ENCODE results near the gene NYNRIN.

DNA sequence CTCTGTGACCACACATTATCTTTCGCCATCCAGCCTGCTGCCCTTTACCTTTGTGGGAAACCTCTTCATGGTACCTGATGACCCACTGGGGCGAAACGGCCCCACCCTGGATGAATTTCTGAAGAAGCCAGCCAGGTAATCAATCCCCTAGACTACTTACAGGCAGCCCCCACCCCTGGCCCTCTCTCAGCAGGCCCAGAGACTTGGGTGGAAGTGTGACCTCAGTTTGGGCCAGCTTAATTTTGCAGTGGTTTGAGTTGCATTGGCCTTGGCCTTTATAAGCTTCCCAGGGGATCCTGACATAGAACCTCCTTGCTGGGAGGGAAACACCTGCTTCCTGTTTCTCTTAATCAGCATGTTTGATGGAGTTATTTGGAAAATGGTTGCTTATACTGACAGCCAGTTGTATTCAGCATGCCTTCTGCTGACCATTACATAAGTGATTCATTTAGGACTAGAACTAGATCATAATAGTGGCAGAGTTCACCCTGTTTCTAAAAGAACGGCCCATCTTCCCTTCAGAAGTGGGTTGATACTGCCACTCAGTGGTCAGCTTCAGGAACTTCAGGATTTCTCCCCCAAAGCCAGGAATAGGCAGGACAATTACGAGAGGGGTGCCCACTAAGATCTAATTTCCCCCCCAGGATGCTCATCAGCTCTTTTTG, 37.7 kb downstream of the NYNRIN start:
- TF ChIP-seq EZH2 (IDR thresholded peaks at IDR 0.05) (no peak), CTCF (IDR thresholded peaks at IDR 0.05 in 2 of 3, conservative IDR thresholded peaks at IDR 0.05 in 1 of 3; ENCODE audit: borderline replicate concordance in 1 of 3, insufficient read depth in 1 of 3, low read depth in 2 of 3, low read length in 2 of 3) (peak; percentile 79 to 86 (median 80)), POLR2A (IDR thresholded peaks at IDR 0.05; ENCODE audit: borderline replicate concordance, extremely low read depth, insufficient read depth, insufficient read length) (no peak), CEBPB (IDR thresholded peaks at IDR 0.05; ENCODE audit: low read depth) (no peak), POLR2AphosphoS5 (IDR thresholded peaks at IDR 0.05; ENCODE audit: low read depth, low read length) (no peak; the same call in 1 of the 2 replicates)

Data from HCT116 (cell line).